HG03095 (cell line): ENCODE measurements around the gene ATP9B.

Source experiments
- ATAC-seq: cut with Tn5 transposase; IDR thresholded peaks from one replicate; pipeline ENCODE4 v1.9.1; 2021; ENCODE audit warnings: moderate library complexity; ENCODE audit not compliant: unreplicated experiment

ATP9B gene

GRCh38 chr18:79389689-79390088 lies 320.5 kb downstream of the ATP9B start:
- no peak for ATAC-seq

- ATAC-seq, result no peak
Observed at GRCh38 chr18:79392226-79392625, 323.0 kb downstream of the ATP9B start.

GRCh38 chr18:79393181-79393634 lies 324.0 kb downstream of the ATP9B start:
- ATAC-seq, result no peak

- no peak for ATAC-seq
Observed at GRCh38 chr18:79393635-79394533, 324.7 kb downstream of the ATP9B start.

- ATAC-seq, result no peak
Observed at GRCh38 chr18:79394534-79395307, 325.5 kb downstream of the ATP9B start.

GRCh38 chr18:79395308-79395640 lies 326.1 kb downstream of the ATP9B start:
- ATAC-seq, result no peak

GRCh38 chr18:79395761-79396404 lies 326.7 kb downstream of the ATP9B start, which contains the start of gene NFATC1:
Gene NFATC1, plus strand, starts transcription at chr18:79395930. Its CDS starts 295 bp downstream, at chr18:79396225.
- peak; percentile 21 for ATAC-seq

GRCh38 chr18:79396431-79397246 lies 327.4 kb downstream of the ATP9B start:
- peak; percentile 27 for ATAC-seq

- no peak for ATAC-seq
Observed at GRCh38 chr18:79397247-79397829, 328.1 kb downstream of the ATP9B start.

- no peak for ATAC-seq
Observed at GRCh38 chr18:79397830-79398761, 328.9 kb downstream of the ATP9B start.

- no peak for ATAC-seq
Observed at GRCh38 chr18:79399275-79400081, 330.3 kb downstream of the ATP9B start.

- no peak for ATAC-seq
Observed at GRCh38 chr18:79400091-79400590, 330.9 kb downstream of the ATP9B start.

- ATAC-seq, result no peak
Observed at GRCh38 chr18:79400591-79401381, 331.6 kb downstream of the ATP9B start.

- ATAC-seq, result no peak
Observed at GRCh38 chr18:79401494-79402208, 332.5 kb downstream of the ATP9B start.

- ATAC-seq, result no peak
Observed at GRCh38 chr18:79402209-79402576, 333.0 kb downstream of the ATP9B start.

- ATAC-seq, result no peak
Observed at GRCh38 chr18:79402977-79403722, 334.0 kb downstream of the ATP9B start.
